Esophagus squamous epithelium (tissue), 5 donors: ENCODE measurements around the gene DUSP19. TPM values are rescaled to one million over a fixed set of nuclear protein-coding genes. Genes with fewer than 3 reads are reported as not detected.

Experiments used
- DNase-seq: peaks from one replicate; lab custom pipeline; 2025; lab: John Stamatoyannopoulos, UW
- H3K27ac ChIP-seq, 4 donors: fragments of 200-600 bp; sonication (generic); one replicate each; pipeline ENCODE4 v1.5.1; 2016 to 2019; ENCODE audit warnings: mild to moderate bottlenecking in 1 of 4
- H3K27me3 ChIP-seq, 4 donors: fragments of 200-600 bp; sonication (generic); 1 replicate in 3 of 4; 2 replicates in 1 of 4; pipeline versions ENCODE4 v1.5.1 to v1.6.0; 2017 to 2021; ENCODE audit warnings: antibody characterized with exemption in 1 of 4
- H3K36me3 ChIP-seq, 3 donors: fragments of 200-600 bp; sonication (generic); one replicate each; pipeline ENCODE4 v1.5.1; 2016 to 2019
- H3K4me1 ChIP-seq, 3 donors: fragments of 200-600 bp; sonication (generic); one replicate each; pipeline ENCODE4 v1.5.1; 2017 to 2019
- H3K4me3 ChIP-seq, 4 donors: fragments of 200-600 bp; sonication (generic); 1 replicate in 3 of 4; 2 replicates in 1 of 4; pipeline ENCODE4 v1.5.1; 2016 to 2019; ENCODE audit warnings: mild to moderate bottlenecking in 2 of 4, moderate library complexity in 1 of 4
- H3K9me3 ChIP-seq, 3 donors: fragments of 200-600 bp; sonication (generic); one replicate each; pipeline ENCODE4 v1.5.1; 2016 to 2019
- CTCF ChIP-seq, 6 experiments: fragments of 450-650 bp in 4 of 6; fragments of 200-600 bp in 2 of 6; sonication (generic) in 2 of 6; IDR thresholded peaks; one replicate each; pipeline ENCODE4 v1.5.1; 2016 to 2019; ENCODE audit warnings: antibody characterized with exemption in 6 of 6, mild to moderate bottlenecking in 4 of 6, moderate library complexity in 4 of 6
- POLR2A ChIP-seq, 4 donors: fragments of 450-650 bp; IDR thresholded peaks; one replicate each; pipeline ENCODE4 v1.6.1; 2017; ENCODE audit warnings: antibody characterized with exemption in 4 of 4, mild to moderate bottlenecking in 4 of 4, moderate library complexity in 3 of 4
- WGBS, 2 donors: methylation state at CpG; one replicate each; pipeline ENCODE4 v1.1.5; 2018; 5-methylcytosine and 5-hydroxymethylcytosine counted together
- intact Hi-C: fragments of 100-400 bp; cut with DNase I; formaldehyde crosslinking; loops from one replicate; pipeline ENCODE4 v1.15.0; 2022
- total RNA-seq, 4 donors: library from RNA; depleted of rRNA; stranded (reverse); fragments of >200 nt; gene quantifications; one replicate each; pipeline ENCODE4 v1.1.0, GENCODE V29; 2016
- donor health status: DM: yes; HTN: yes; CAD: no.

Gene DUSP19
- total RNA-seq, 4 donors from 2014 or later: 0.27 to 1.5 (median 0.86) TPM

- DNase-seq: no peak
- 39 to 40% methylated on average over 2 of the region's 2 CpGs for WGBS, 2 donors
- Histone ChIP-seq H3K9me3 (no peaks in the 10 kb centered on the region), H3K27ac (peak overlapping the region in 2 of 4 donors; percentile 97 to 99), H3K36me3 (no peaks in the 10 kb centered on the region), H3K27me3 (no peaks in the 10 kb centered on the region), H3K4me3 (peak overlapping the region in 3 of 4 donors; percentile 68 to 93 (median 92)), H3K4me1 (peaks cover 8 to 74% (median 28%) of the 10 kb centered on the region in 3 donors)
- TF ChIP-seq POLR2A (IDR thresholded peaks at IDR 0.05) (no peak), CTCF (IDR thresholded peaks at IDR 0.05) (no peak)
- intact Hi-C loops: no loop called here
Observed at GRCh38 chr2:183035298-183035953, 43.1 kb upstream of the DUSP19 start.

- peak overlapping the region; percentile 60 to 99 (median 97) for H3K27ac ChIP-seq
- H3K36me3 ChIP-seq: no peaks in the 10 kb centered on the region
- H3K4me1 ChIP-seq: peaks cover 8 to 67% (median 25%) of the 10 kb centered on the region in 3 donors
- TF ChIP-seq POLR2A (IDR thresholded peaks at IDR 0.05): no peak
- no peak for TF ChIP-seq CTCF (IDR thresholded peaks at IDR 0.05)
- 9 to 16% methylated on average over 2 of the region's 2 CpGs for WGBS, 2 donors
- H3K4me3 ChIP-seq: peak overlapping the region; percentile 63 to 93 (median 80)
- intact Hi-C loops: no loop called here
- H3K9me3 ChIP-seq: no peaks in the 10 kb centered on the region
- no peaks in the 10 kb centered on the region for H3K27me3 ChIP-seq
- DNase-seq: no peak
Observed at GRCh38 chr2:183035954-183036669, 42.4 kb upstream of the DUSP19 start.

- peaks cover 5 to 57% (median 23%) of the 10 kb centered on the region in 3 donors for H3K4me1 ChIP-seq
Observed at GRCh38 chr2:183037074-183037552, 41.4 kb upstream of the DUSP19 start.

GRCh38 chr2:183037553-183038340 lies 40.8 kb upstream of the DUSP19 start:
- intact Hi-C loops: no loop called here
- Histone ChIP-seq H3K27me3 (no peaks in the 10 kb centered on the region), H3K36me3 (no peaks in the 10 kb centered on the region), H3K27ac (peak overlapping the region; percentile 97 to 99 (median 98)), H3K9me3 (no peaks in the 10 kb centered on the region), H3K4me1 (peaks cover 5 to 50% (median 20%) of the 10 kb centered on the region in 3 donors), H3K4me3 (peak overlapping the region; percentile 63 to 93 (median 80))
- TF ChIP-seq POLR2A (IDR thresholded peaks at IDR 0.05) (peak in 1 of 4 donors; percentile 59), CTCF (IDR thresholded peaks at IDR 0.05) (no peak)
- WGBS, 2 donors: 0 to 1% methylated on average over 1 to 17 of the region's 91 CpGs
- no peak for DNase-seq

More at GRCh38 chr2:183037074-183037552, 41.4 kb upstream of the DUSP19 start:
- no peaks in the 10 kb centered on the region for H3K27me3 ChIP-seq
- H3K9me3 ChIP-seq: no peaks in the 10 kb centered on the region
- peak overlapping the region; percentile 97 to 99 (median 98) for H3K27ac ChIP-seq
- TF ChIP-seq POLR2A (IDR thresholded peaks at IDR 0.05) (no peak), CTCF (IDR thresholded peaks at IDR 0.05) (no peak)
- no peaks in the 10 kb centered on the region for H3K36me3 ChIP-seq
- H3K4me3 ChIP-seq: peak overlapping the region; percentile 63 to 93 (median 80)
- no peak for DNase-seq
- intact Hi-C loops: no loop called here
- 1 to 3% methylated on average over 4 of the region's 4 CpGs for WGBS, 2 donors
